ENCODE results near the gene GIMAP8. TPM values are rescaled to one million over a fixed set of nuclear protein-coding genes. Genes with fewer than 3 reads are reported as not detected.
"Not testable (repeated sequence)": the region's sequence is repeated elsewhere in the genome, so short reads cannot be mapped to it uniquely, and the experiment has no call there.

The GIMAP8 gene
- total RNA-seq, 2 experiments from 2014 or later, result 11.8 TPM

DNA sequence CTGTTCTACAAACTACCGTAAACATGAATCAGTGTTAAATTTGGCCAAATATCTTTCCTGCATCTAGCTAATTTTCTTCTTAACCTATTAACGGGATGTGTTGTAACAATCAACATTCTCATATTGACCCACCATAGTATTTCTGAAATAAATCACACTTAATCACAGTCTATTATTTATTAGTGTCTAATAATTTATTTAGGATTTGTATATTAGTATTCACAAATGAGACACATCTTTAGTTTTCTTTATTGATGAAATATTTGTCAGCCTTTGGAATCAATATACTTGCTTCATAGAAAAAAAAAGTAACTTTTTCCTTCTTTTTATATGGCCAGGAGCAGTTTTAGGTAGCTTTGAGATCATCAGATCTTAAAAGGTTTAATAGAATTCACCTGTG, 68.9 kb downstream of the GIMAP8 start:
- no peak for DNase-seq
- peak overlapping the region; percentile 83 for H3K4me3 Mint-ChIP-seq
- peaks cover 6% of the 10 kb centered on the region for H3K9me3 Mint-ChIP-seq
- peaks cover 40% of the 10 kb centered on the region for H3K4me1 Mint-ChIP-seq (ENCODE audit: low read depth)
- ChIA-PET POLR2A (interaction anchor here (1.0 to 2.1 kb wide), 6 partner anchors 8 to 223 kb away, joined by 4 to 6 read pairs (median 5); partner anchors contain the start of genes GIMAP4, GIMAP5 and GIMAP8), CTCF (interaction anchor here (6.4 kb wide), 1 partner anchor 68 kb away, joined by 71 read pairs; the partner anchor contains the start of gene GIMAP8)
- no peaks in the 10 kb centered on the region for H3K27me3 Mint-ChIP-seq
- H3K36me3 Mint-ChIP-seq, result peaks cover 44% of the 10 kb centered on the region
- intact Hi-C loops (cut with micrococcal nuclease), result loop anchor here (5.0 kb wide), 3 partner anchors 37 to 148 kb away; partner anchors contain the start of gene GIMAP6
- peak overlapping the region; percentile 97 for H3K27ac Mint-ChIP-seq

DNA sequence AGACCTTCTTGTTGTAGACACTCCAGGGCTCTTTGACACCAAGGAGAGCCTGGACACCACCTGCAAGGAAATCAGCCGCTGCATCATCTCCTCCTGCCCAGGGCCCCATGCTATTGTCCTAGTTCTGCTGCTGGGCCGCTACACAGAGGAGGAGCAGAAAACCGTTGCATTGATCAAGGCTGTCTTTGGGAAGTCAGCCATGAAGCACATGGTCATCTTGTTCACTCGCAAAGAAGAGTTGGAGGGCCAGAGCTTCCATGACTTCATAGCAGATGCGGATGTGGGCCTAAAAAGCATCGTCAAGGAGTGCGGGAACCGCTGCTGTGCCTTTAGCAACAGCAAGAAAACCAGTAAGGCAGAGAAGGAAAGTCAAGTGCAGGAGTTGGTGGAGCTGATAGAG, 69.7 kb downstream of the GIMAP8 start:
- peak overlapping the region; percentile 97 for H3K27ac Mint-ChIP-seq
- DNase-seq, result peak; percentile 64
- peaks cover 45% of the 10 kb centered on the region for H3K4me1 Mint-ChIP-seq (ENCODE audit: low read depth)
- H3K36me3 Mint-ChIP-seq, result peaks cover 41% of the 10 kb centered on the region
- CTCF ChIA-PET, result interaction anchor here (1.1 to 2.3 kb wide), 6 partner anchors 9 to 258 kb away, joined by 3 to 6 read pairs (median 3); partner anchors contain the start of gene GIMAP8
- intact Hi-C loops (cut with micrococcal nuclease), result loop anchor here (1.0 kb wide), 1 partner anchor 44 kb away; no protein-coding TSS in a partner anchor
- POLR2A ChIA-PET, result interaction anchor here (1.0 to 2.1 kb wide), 7 partner anchors 9 to 222 kb away, joined by 3 to 5 read pairs (median 4); partner anchors contain the start of genes GIMAP1, GIMAP4, GIMAP5 and GIMAP8
- H3K4me3 Mint-ChIP-seq, result peak overlapping the region; percentile 83
- no peaks in the 10 kb centered on the region for H3K27me3 Mint-ChIP-seq
- H3K9me3 Mint-ChIP-seq, result peaks cover 11% of the 10 kb centered on the region

DNA sequence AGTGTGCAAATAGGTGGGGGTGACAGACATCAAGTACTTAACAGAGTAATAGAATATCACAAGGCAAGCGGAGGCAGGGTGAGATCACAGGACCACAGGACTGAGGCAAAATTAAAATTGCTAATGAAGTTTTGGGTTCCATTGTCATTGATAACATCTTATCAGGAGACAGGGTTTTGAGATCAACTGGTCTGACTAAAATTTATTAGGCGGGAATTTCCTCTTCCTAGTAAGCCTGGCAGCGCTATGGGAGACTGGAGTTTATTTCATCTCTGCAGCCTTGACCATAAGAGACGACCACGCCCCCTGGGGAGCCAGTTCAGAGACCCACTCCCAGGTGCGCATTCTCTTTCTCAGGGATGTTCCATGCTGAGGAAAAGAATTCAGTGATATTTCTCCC, 72.5 kb downstream of the GIMAP8 start:
- H3K9me3 Mint-ChIP-seq, result peaks cover 23% of the 10 kb centered on the region
- CTCF ChIA-PET; DNase-seq; POLR2A ChIA-PET; H3K27me3 Mint-ChIP-seq; H3K4me3 Mint-ChIP-seq; intact Hi-C loops (cut with micrococcal nuclease): not testable (repeated sequence)
- H3K27ac Mint-ChIP-seq, result peak overlapping the region; percentile 29
- H3K4me1 Mint-ChIP-seq (ENCODE audit: low read depth), result peaks cover 52% of the 10 kb centered on the region
- peaks cover 42% of the 10 kb centered on the region for H3K36me3 Mint-ChIP-seq

DNA sequence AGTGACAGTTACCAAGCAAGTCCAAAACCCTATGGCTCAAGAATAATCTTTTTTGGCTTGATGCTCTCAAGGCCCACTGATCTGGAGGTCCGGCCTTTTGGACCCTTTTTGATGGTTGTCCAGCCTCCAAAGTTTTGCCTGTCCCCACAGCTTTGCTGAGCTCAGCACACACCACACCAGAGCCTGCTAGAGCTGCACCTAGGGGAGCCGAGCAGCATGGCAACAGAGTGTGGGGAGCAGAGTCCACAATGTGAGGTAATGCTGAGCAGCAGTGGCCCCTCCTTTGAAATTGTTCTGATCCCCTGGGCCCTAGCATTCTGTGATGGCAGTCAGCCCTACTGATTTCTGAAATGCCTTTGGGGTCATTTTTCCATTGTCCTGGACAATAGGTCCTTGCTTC, 73.6 kb downstream of the GIMAP8 start:
- H3K9me3 Mint-ChIP-seq, result peaks cover 34% of the 10 kb centered on the region
- H3K4me1 Mint-ChIP-seq (ENCODE audit: low read depth), result peaks cover 49% of the 10 kb centered on the region
- H3K4me3 Mint-ChIP-seq, result no peak overlapping the region
- H3K27ac Mint-ChIP-seq, result peak overlapping the region; percentile 71
- ChIA-PET POLR2A (interaction anchor here (1.0 kb wide), 1 partner anchor 9 kb away, joined by 3 read pairs; no protein-coding TSS in a partner anchor), CTCF (interaction anchor here (1.9 kb wide), 1 partner anchor 75 kb away, joined by 9 read pairs; no protein-coding TSS in a partner anchor)
- peak; percentile 44 for DNase-seq
- intact Hi-C loops (cut with micrococcal nuclease), result no loop called here
- H3K27me3 Mint-ChIP-seq, result no peaks in the 10 kb centered on the region
- H3K36me3 Mint-ChIP-seq, result peaks cover 44% of the 10 kb centered on the region

Other genes with a start within 250 kb of the GIMAP8 start
- 10 to 100 TPM; 26.1 to 27.1 TPM for gene LRRC61, start 127.3 kb upstream of the GIMAP8 start, total RNA-seq
- 1 to 10 TPM; 8.0 to 8.8 TPM for gene ACTR3C, start 127.1 kb upstream of the GIMAP8 start, total RNA-seq
- not detected for gene RARRES2, start 109.0 kb upstream of the GIMAP8 start, total RNA-seq
- 10 to 100 TPM; 52.3 to 56.9 TPM for gene REPIN1, start 81.8 kb upstream of the GIMAP8 start, total RNA-seq
- gene ZNF775, start 71.3 kb upstream of the GIMAP8 start, total RNA-seq, result 1 to 10 TPM; 6.0 to 6.8 TPM
- 10 to 100 TPM; 42.5 to 44.1 TPM for gene GIMAP7, start 64.2 kb downstream of the GIMAP8 start, total RNA-seq
- 100 to 1,000 TPM; 128 to 140 TPM for gene GIMAP4, start 116.8 kb downstream of the GIMAP8 start, total RNA-seq
- 10 to 100 TPM; 28.9 to 30.2 TPM for gene GIMAP6, start 181.8 kb downstream of the GIMAP8 start, total RNA-seq
- gene GIMAP2, start 235.1 kb downstream of the GIMAP8 start, total RNA-seq, result 10 to 100 TPM; 38.8 to 44.1 TPM